IPS DF 19.7 (cell line): Measurements from ENCODE around the gene MBTD1.

Experiments
- DNase-seq: peaks from one replicate; pipeline ENCODE4 v3.0.0-alpha.2; 2013; ENCODE audit warnings: low read depth, low spot score

MBTD1 gene

GRCh38 chr17:51147650-51148049, 112.2 kb downstream of the MBTD1 start:
- DNase-seq = no peak

- DNase-seq = no peak
Observed at GRCh38 chr17:51144266-51145022, 115.4 kb downstream of the MBTD1 start.

- DNase-seq = no peak
Observed at GRCh38 chr17:51142597-51142996, 117.3 kb downstream of the MBTD1 start.

- DNase-seq = no peak
Observed at GRCh38 chr17:51135956-51136355, 123.9 kb downstream of the MBTD1 start.

GRCh38 chr17:51133365-51133764, 126.5 kb downstream of the MBTD1 start:
- no peak for DNase-seq

- no peak for DNase-seq
Observed at GRCh38 chr17:51132964-51133319, 126.9 kb downstream of the MBTD1 start.

- DNase-seq = no peak
Observed at GRCh38 chr17:51128076-51128475, 131.8 kb downstream of the MBTD1 start.
